ENCODE data around the gene EIF4B.

Gene EIF4B

GRCh38 chr12:53050426-53051057 lies 44.3 kb downstream of the EIF4B start:
- TF ChIP-seq, protein P1, sequence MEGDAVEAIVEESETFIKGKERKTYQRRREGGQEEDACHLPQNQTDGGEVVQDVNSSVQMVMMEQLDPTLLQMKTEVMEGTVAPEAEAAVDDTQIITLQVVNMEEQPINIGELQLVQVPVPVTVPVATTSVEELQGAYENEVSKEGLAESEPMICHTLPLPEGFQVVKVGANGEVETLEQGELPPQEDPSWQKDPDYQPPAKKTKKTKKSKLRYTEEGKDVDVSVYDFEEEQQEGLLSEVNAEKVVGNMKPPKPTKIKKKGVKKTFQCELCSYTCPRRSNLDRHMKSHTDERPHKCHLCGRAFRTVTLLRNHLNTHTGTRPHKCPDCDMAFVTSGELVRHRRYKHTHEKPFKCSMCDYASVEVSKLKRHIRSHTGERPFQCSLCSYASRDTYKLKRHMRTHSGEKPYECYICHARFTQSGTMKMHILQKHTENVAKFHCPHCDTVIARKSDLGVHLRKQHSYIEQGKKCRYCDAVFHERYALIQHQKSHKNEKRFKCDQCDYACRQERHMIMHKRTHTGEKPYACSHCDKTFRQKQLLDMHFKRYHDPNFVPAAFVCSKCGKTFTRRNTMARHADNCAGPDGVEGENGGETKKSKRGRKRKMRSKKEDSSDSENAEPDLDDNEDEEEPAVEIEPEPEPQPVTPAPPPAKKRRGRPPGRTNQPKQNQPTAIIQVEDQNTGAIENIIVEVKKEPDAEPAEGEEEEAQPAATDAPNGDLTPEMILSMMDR (conservative IDR thresholded peaks at IDR 0.05; ENCODE audit: control insufficient read depth, insufficient read depth, low read depth, low read length) = no peak
- no peak for DNase-seq (ENCODE audit: low read depth)
- peak overlapping the region; percentile 80 for H3K4me3 ChIP-seq (ENCODE audit: control insufficient read depth, low read depth, low read length)

DNA sequence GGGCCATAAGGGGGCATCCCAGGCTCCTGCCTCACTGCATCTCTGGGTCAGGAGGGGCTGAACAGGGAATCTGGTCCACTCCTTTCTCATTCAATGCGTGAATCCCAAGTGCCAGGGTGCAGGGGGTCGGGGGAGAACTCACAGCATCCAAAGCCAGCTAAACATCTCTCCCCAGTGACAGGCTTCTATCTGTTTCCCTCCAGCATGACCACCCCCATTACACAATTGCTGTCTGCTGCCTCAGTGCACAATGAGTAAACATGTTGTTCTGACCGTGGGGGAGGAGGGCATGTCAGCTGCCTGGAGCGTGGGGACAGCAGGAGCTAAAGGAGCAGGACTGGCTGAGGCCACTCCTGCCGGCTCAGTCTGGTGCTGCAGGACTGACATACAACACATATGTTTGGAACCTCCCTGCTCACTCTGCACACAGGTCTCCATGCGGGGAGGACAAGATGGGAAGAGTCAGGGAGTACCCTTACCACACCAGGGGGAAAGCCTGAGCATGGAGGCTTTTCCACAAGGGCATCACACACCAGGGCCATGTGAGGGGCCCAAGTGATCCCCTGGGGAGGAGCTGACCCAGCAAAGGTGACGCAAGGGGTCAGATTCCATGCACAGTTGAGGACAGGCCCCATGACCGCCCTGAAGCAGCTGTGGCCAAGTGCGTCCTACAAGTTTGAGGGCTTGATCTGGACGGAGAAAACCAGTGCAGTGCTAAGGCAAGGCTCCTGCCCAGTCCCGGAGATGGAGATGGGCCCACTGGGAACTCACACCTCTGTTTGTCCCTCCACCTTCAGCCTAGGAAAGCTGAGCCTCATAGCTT lies 45.0 kb downstream of the EIF4B start:
- peak; percentile 89 for DNase-seq (ENCODE audit: low read depth)
- TF ChIP-seq, protein P1 (conservative IDR thresholded peaks at IDR 0.05; ENCODE audit: control insufficient read depth, insufficient read depth, low read depth, low read length) = no peak
- H3K4me3 ChIP-seq (ENCODE audit: control insufficient read depth, low read depth, low read length) = peak overlapping the region; percentile 80

DNA sequence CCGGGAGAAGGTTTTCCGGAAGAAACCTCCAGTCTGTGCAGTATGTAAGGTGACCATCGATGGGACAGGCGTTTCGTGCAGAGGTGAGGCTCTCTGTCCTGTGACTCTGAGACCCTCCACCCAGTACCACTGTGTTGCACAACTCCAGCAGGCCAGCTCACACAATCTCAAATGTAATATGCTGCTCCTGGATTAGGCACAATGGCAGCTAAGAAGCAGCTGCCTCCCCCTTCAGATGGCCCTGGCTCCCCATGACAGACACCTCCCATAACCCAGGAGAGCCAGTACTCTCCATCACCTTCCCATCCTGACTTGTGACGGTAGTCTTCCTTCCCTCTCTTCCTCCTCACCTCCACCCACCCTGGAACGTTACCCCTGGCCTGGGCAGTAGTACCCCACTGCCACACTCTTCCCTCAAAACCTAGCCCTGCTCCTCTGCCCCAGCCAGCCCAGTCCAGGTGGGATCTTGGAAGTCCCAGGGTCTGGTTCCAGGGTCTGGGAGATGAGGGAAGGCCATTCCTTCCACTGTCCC lies 45.7 kb downstream of the EIF4B start:
- H3K4me3 ChIP-seq (ENCODE audit: control insufficient read depth, low read depth, low read length) = peak overlapping the region; percentile 80
- DNase-seq (ENCODE audit: low read depth) = no peak
- TF ChIP-seq, protein P1 (conservative IDR thresholded peaks at IDR 0.05; ENCODE audit: control insufficient read depth, insufficient read depth, low read depth, low read length) = no peak

DNA sequence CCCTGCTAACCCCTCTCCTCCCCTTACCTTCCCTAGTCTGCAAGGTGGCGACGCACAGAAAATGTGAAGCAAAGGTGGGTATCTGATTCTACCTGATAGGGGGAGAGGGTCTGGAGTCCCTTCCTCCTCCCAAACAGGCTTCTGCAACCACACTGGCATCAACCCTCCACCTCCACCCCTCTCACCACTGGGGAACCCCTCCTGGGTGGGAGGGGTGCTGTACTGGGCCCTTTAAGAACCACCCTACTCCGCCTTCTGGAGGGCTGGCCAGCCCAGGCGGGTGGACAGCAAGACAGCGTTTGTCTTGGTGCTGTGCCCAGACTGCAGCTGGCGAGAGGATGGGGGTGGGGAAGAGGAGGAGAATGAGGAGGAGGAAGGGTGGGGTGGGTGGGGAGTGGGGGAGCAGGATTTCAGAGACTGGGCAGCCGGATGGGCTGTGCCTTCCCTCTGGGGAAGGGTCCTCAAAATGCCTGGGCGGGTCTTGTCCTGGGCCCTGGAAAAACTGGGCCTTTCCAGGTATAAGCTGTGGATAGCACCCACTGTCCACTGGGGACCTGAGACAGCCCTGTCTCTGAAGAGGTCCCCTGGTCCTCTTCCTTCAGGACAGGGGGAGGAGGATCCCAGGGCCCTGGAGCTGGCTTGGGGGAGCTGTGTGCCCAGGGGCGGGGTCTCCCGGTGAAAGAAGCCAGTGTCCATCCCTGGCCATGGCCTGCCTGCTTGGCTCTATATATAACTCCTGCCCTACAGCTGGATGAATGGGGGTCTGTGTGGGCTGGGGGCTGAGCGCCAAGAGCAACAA lies 46.4 kb downstream of the EIF4B start:
- peak; percentile 84 for DNase-seq (ENCODE audit: low read depth)
- peak overlapping the region; percentile 22 for H3K4me3 ChIP-seq (ENCODE audit: control insufficient read depth, low read depth, low read length)
- TF ChIP-seq, protein P1 (conservative IDR thresholded peaks at IDR 0.05; ENCODE audit: control insufficient read depth, insufficient read depth, low read depth, low read length) = no peak

DNA sequence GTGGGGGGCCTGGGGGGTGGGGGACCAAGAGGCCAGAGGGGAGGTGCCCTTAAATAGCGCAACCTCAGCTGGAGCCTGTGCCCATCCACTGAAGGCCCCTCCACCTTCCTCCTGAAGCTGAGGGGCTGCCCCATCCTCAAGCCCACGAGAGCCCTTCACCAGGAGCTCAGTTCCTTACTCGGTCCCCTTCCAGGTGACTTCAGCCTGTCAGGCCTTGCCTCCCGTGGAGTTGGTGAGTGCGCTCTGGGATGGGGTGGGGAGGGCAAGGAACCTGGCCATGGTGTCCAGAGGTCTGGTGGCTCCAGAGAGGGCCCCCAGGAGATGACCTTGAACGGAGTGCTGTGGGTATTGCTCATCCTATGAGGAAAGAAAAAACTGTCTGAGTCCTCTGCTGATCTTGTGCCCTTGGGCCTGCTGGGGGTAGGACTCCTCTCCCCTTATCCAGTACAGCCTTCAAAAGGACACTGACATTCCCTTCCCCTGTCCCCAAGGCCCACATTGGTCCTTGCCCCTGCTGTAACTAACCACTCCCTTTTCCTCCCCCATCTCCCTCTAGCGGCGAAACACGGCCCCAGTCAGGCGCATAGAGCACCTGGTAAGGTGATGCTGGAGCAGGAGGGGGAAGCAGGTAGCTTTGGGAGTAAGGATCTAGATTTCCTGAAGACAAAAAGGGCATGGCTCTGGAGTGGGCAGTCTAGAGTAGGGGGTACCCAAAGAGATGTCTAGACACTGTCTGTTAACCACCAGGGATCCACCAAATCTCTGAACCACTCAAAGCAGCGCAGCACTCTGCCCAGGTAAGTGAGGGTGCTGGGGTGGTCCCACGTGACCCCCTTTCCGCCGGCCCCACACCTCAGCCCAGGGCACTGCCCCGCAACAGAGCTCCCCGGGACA lies 47.2 kb downstream of the EIF4B start:
- DNase-seq (ENCODE audit: low read depth) = no peak
- TF ChIP-seq, protein P1 (conservative IDR thresholded peaks at IDR 0.05; ENCODE audit: control insufficient read depth, insufficient read depth, low read depth, low read length) = peak; percentile 63
- peak overlapping the region; percentile 36 for H3K4me3 ChIP-seq (ENCODE audit: control insufficient read depth, low read depth, low read length)
